Smooth muscle cell (in vitro differentiated cells): ENCODE data around the gene SLC5A5. TPM values are rescaled to one million over a fixed set of nuclear protein-coding genes. Genes with fewer than 3 reads are reported as not detected.

ENCODE experiments used
- DNase-seq: peaks from one replicate; lab custom pipeline; 2025; ENCODE audit not compliant: unreplicated experiment; lab: John Stamatoyannopoulos, UW
- H2AFZ ChIP-seq: fragments of 200-600 bp; sonication (generic); 2 replicates; pipeline ENCODE4 v1.6.0; 2016; ENCODE audit warnings: antibody characterized with exemption, low read depth, mild to moderate bottlenecking
- H3F3A ChIP-seq: fragments of 200-600 bp; sonication (generic); 2 replicates; pipeline ENCODE4 v1.6.0; 2017; ENCODE audit warnings: antibody characterized with exemption, low read depth
- H3K27ac ChIP-seq: fragments of 200-600 bp; sonication (generic); 2 replicates; pipeline ENCODE4 v1.5.1; 2016; ENCODE audit warnings: low read depth, mild to moderate bottlenecking
- H3K27me3 ChIP-seq: fragments of 200-600 bp; sonication (generic); 2 replicates; pipeline ENCODE4 v1.6.1; 2016; ENCODE audit warnings: low read depth, mild to moderate bottlenecking
- H3K36me3 ChIP-seq: fragments of 200-600 bp; sonication (generic); 2 replicates; pipeline ENCODE4 v1.5.1; 2016; ENCODE audit warnings: low read depth
- H3K4me1 ChIP-seq: fragments of 200-600 bp; sonication (generic); 2 replicates; pipeline ENCODE4 v1.5.1; 2016; ENCODE audit warnings: low read depth
- H3K4me2 ChIP-seq: fragments of 200-600 bp; sonication (generic); 2 replicates; pipeline ENCODE4 v1.6.0; 2016; ENCODE audit warnings: mild to moderate bottlenecking
- H3K4me3 ChIP-seq: fragments of 200-600 bp; sonication (generic); 2 replicates; pipeline ENCODE4 v1.5.1; 2016; ENCODE audit warnings: mild to moderate bottlenecking
- H3K79me2 ChIP-seq: fragments of 200-600 bp; sonication (generic); 2 replicates; pipeline ENCODE4 v1.6.0; 2016; ENCODE audit warnings: low read depth, mild to moderate bottlenecking
- H3K9ac ChIP-seq: fragments of 200-600 bp; sonication (generic); 2 replicates; pipeline ENCODE4 v1.6.0; 2016; ENCODE audit warnings: low read depth
- H3K9me3 ChIP-seq: fragments of 200-600 bp; sonication (generic); replicated peaks from 2 replicates; pipeline ENCODE4 v1.5.1; 2016; ENCODE audit warnings: low read depth
- H4K20me1 ChIP-seq: fragments of 200-600 bp; sonication (generic); 2 replicates; pipeline ENCODE4 v1.6.0; 2016; ENCODE audit warnings: low read depth
- CTCF ChIP-seq: fragments of 200-600 bp; sonication (generic); IDR thresholded peaks from 2 replicates; pipeline ENCODE4 v1.5.1; 2017; ENCODE audit warnings: borderline replicate concordance, mild to moderate bottlenecking, antibody characterized with exemption; ENCODE audit not compliant: insufficient read depth, poor library complexity, severe bottlenecking
- WGBS: methylation state at CpG from one replicate; pipeline ENCODE4 v1.1.7; 2016; ENCODE audit warnings: low lambda C conversion rate; 5-methylcytosine and 5-hydroxymethylcytosine counted together
- polyA plus RNA-seq: library from polyadenylated mRNA; unstranded; fragments of >200 nt; fragmentation: Nextera tagmentation; extraction: Ambion mirVana; gene quantifications from 2 replicates; pipeline ENCODE4 v1.2.1, GENCODE V29; 2016
- total RNA-seq: library from RNA; depleted of rRNA; stranded (reverse); fragments of >200 nt; gene quantifications from 2 replicates; pipeline ENCODE4 v1.2.3, GENCODE V29; 2014

SLC5A5 gene
- total and polyA plus RNA-seq, 2 experiments from 2014 or later = not detected

- 94% methylated on average over 14 of the region's 14 CpGs for WGBS
- H3K4me3 ChIP-seq = no peak overlapping the region
- H2AFZ ChIP-seq = no peak overlapping the region
- no peaks in the 10 kb centered on the region for H3F3A ChIP-seq
- no peak overlapping the region for H3K4me2 ChIP-seq
- H4K20me1 ChIP-seq = no peaks in the 10 kb centered on the region
- H3K9me3 ChIP-seq = no peaks in the 10 kb centered on the region
- H3K27me3 ChIP-seq = peaks cover 6% of the 10 kb centered on the region
- peaks cover 14% of the 10 kb centered on the region for H3K4me1 ChIP-seq
- TF ChIP-seq CTCF = no peak
- H3K79me2 ChIP-seq = no peaks in the 10 kb centered on the region
- no peak for DNase-seq
- no peak overlapping the region for H3K9ac ChIP-seq
- no peaks in the 10 kb centered on the region for H3K36me3 ChIP-seq
- no peak overlapping the region for H3K27ac ChIP-seq
These were observed 27.7 kb upstream of the SLC5A5 start for GRCh38 chr19:17843908-17844490.

- Histone ChIP-seq H3K4me2 (no peak overlapping the region), H2AFZ (no peak overlapping the region), H3K27me3 (peaks cover under 1% of the 10 kb centered on the region), H3K9ac (no peak overlapping the region), H3K4me3 (no peak overlapping the region), H3F3A (peaks cover 4% of the 10 kb centered on the region), H3K36me3 (no peaks in the 10 kb centered on the region), H3K27ac (no peak overlapping the region), H3K79me2 (no peaks in the 10 kb centered on the region), H3K4me1 (peaks cover 11% of the 10 kb centered on the region), H3K9me3 (no peaks in the 10 kb centered on the region), H4K20me1 (no peaks in the 10 kb centered on the region)
- no peak for TF ChIP-seq CTCF
- 96% methylated on average over 8 of the region's 8 CpGs for WGBS
- DNase-seq = no peak
These were observed 25.6 kb upstream of the SLC5A5 start for GRCh38 chr19:17846146-17846545.

- no peak for TF ChIP-seq CTCF
- WGBS = 24% methylated on average over 21 of the region's 40 CpGs
- Histone ChIP-seq H3K27me3 (no peaks in the 10 kb centered on the region), H3K9me3 (no peaks in the 10 kb centered on the region), H4K20me1 (no peaks in the 10 kb centered on the region), H3F3A (peaks cover 4% of the 10 kb centered on the region), H3K36me3 (no peaks in the 10 kb centered on the region), H3K4me2 (peak within 1 kb of the TSS; percentile 87), H3K79me2 (no peaks in the 10 kb centered on the region), H3K9ac (no peak within 1 kb of the TSS), H2AFZ (peak within 1 kb of the TSS; percentile 87), H3K4me1 (peaks cover 6% of the 10 kb centered on the region), H3K4me3 (peak within 1 kb of the TSS; percentile 46), H3K27ac (peak within 1 kb of the TSS; percentile 82)
- peak; percentile 72 for DNase-seq
These were observed 24.0 kb upstream of the SLC5A5 start, which contains the start of gene JAK3 for GRCh38 chr19:17847538-17848366. TSS of gene JAK3 (minus strand) at chr19:17847982. CDS start at chr19:17844417, 3,565 bp downstream.
